Activated T-cell treated with anti-CD3 and anti-CD28 coated beads for 24 hours (primary cell): ENCODE results near the gene CIB2.

Experiments
- DNase-seq: peaks from one replicate; pipeline ENCODE4 v3.0.0-alpha.2; 2020; ENCODE audit warnings: low read depth

The CIB2 gene

DNA sequence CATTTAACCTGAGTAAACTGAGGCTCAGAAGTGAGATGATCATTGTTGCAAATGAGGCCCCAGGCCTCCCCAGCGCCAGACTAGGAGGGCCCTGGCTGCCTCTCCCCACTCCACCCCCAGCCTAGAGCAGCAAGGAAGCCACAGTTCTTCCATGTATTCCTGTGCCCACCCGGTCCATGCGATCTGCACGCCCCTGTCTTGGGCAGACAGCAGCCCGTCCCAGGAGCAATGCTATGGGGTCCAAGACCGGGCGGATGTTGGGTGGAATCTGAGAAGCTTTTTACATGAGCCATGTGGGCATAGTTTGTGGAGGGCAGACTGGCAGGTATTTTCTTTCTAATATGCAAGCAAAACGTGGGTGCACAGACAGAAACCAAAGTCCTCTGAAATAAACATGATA, 23.8 kb downstream of the CIB2 start:
- DNase-seq, result no peak

DNA sequence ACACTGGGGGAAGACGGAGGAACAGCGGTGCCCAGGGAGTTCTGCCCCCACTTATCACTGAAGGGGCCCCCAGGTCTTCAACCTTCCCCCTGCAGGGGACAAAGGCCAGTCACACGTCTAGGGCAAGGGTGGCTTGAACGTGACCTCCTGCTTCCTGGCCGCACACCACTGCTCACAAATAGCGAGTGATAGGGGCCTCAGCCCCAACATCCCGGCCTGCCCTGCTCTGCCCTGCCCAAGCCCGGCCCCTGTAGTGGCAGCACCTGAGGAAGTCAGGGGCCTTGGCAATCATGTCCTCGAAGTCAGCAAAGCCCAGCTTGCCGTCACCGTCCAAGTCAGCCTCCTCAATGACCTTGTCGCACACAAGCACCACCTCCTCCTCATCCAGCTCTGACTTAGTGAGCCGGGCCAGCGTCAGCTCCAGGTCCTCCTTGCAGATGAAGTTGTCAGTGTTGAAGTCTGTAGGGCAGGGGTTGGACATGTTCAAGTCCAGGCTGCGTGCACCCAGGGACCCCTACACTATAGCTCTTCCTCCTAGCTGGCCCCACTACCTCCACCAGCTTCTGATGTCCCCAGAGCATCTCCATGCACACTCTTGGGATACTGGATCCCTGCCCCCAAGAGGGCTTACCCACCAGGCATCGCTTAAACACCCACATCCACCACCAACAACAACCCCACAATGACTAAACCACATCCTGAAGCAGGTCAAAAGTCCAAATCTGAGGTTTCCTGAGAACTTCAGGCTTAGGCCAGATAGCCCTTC, 25.6 kb downstream of the CIB2 start:
- DNase-seq, result no peak

DNA sequence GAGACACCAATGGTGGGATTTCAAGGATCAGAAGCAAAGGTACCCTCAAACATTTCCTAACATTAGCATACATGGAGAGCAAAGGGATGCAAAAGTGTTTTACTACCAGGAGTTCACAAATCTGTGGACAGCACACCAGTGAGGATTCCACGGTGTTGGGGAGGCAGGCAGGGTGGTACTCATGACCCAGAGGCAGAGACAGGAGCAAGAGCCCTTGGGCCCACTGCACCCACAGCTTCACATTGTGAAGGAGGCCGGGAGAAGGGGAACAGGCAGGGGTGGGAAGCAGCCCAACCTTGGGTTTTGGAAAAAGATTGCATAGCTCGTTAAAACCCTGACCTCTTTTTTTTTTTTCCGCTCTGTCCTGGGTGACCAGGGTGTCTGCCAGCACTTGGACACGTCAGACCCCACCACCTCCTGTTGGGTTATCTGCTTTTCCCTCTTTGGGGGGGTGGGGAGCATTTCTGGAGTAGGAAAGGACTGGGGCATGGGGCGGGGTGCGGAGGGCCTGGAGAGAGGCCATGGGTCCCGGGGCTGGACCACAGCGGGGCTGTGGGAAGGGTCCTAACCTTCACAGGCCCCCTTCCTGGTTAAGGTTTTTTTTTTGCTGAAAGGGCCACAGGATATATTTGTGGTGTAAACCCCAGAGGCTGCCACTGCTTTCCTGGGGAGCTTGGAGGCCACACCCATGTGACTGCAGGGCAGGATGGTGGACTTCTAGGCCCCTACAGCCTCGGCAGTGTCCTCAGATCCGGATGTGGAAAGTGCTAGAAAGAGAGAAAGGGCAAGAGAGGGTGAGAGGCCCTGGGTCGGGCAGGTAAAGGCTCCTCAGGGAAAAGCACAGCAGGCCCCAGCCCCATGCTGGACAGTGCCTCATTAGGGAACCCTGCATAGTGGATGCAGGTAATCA, 26.4 kb downstream of the CIB2 start:
- no peak for DNase-seq

DNA sequence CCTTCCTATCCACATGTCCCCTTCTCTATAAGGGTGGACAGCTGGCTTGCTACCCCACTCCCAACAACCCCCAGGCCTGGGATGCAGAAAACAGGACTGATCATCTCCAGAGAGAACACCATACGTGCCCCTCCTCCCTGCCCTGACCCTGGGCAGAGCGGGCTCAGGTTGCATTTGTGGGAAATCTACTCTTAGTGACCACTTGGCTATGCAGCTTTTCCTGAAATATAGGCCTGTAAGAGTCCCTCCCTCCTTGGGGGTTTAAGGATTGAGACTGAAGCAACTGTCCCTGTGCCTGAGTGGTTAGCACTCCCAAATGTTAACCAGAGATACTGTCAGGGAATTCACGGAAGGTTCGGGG, 27.1 kb downstream of the CIB2 start:
- no peak for DNase-seq

DNA sequence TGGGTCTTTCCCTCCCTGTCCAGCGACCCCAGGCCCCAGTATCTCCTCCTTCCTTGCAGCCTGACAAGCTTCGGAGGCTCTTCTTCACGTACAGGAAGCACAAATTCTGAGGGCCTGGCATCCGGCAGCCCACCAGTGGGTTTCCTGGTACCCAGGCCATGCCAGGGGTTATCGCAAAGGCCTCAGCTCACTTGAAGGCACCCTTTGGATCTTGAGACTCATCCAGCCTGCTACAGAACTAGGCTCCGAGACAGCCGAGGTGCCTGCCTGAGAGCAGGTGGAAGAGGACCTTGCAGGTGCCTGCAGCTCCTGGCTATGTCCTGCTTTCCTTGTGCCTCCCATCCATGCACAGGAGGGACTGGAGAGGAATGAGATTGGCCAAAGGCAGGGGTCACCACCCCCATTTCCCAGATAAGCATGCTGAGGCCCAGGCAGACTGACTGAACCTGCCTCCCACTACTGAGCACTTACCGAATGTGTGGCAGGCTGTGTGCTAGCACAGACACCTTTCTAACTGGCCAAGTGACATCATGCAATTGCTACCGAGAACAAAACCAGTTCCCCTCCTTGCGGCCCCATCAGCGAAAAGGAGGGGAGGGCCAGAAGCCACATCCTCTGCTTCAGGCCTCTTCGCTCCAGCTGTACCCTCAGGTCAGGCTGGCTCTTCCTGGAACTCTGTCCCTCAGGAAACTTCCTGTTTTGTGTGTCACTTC, 27.7 kb downstream of the CIB2 start:
- peak; percentile 46 for DNase-seq

DNA sequence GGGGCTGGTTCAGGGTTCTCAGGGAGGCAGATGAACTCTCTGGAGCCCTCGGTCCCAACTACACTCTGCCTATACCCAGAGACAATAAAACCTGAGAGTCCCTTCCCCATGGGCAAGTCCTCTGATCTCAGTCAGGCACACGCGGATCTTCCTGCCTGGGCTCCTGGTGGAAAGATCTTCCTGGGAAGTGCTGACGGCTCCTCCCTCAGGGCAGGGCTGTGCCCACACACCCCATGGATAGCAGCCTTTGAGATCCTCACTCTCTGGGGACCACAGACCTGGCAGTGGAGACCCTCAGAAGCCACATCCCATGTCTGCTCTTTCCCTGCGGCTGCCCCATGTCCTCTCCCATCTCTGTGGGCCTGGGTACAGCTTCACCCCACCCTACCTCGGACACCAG, 28.5 kb downstream of the CIB2 start:
- no peak for DNase-seq

DNA sequence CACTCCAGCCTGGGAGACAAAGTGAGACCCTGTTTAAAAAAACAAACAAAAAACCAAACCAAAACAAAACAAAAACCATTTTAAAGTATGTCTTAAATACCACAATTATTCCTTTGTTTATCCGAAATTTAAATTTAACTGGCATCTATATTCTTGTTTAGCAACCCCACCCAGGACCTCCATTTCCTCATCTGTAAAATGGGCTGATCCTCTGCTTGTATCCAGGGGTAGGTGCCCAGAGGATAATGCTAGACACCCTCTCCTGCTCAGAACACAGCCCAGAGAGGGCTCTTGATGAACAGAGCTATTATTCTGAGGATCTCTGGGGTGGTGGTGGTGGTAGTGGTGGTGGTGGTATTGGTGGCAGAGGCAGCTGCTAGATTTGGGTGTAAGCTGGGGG, 29.0 kb downstream of the CIB2 start:
- no peak for DNase-seq

DNA sequence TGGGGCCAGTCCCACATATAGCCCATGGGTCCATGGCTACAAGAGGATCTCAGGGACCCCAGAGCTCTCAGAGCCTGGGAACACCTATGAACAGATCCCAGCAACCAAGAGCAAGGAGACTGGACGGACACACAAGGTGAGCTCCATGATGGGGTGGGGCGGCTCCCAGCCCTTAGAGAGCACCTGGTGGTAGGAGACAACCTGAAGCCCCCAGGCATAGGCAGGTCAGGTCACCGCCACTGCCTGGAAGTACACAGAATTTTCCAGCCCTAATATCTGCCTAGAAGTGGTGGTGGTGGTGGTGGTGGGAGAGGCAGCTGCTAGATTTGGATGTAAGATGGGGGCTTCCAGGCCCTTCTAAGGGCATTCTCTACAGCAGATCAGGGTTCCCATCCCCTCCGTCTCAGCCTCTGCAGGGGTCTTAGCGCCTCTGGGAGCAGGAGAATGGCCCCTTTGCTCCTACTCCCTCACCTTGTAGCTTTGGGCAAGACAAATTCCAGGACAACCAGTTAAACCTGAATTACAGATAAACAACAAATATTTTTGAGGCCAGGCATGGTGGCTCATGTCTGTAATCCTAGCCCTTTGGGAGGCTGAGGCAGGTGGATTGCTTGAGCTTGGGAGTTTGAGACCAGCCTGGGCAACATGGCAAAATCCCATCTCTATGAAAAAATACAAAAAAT, 29.7 kb downstream of the CIB2 start:
- DNase-seq, result no peak

DNA sequence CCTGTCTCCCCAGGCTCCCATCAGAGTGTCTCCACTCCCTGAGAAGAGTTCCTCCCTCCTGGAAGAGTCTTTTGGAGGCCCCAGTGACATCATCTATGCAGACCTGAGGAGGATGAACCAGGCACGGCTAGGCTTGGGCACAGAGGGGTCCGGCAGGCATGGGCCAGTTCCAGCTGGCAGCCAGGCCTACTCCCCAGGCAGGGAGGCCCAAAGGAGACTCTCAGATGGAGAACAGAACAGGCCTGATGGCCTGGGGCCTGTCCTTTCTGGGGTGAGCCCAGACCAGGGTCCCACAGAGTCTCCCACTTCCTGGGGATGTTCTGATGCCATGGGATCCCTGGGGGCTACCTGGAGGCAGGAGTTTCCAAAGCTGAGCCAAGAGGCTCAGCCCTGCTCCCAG, 30.4 kb downstream of the CIB2 start:
- DNase-seq, result no peak

DNA sequence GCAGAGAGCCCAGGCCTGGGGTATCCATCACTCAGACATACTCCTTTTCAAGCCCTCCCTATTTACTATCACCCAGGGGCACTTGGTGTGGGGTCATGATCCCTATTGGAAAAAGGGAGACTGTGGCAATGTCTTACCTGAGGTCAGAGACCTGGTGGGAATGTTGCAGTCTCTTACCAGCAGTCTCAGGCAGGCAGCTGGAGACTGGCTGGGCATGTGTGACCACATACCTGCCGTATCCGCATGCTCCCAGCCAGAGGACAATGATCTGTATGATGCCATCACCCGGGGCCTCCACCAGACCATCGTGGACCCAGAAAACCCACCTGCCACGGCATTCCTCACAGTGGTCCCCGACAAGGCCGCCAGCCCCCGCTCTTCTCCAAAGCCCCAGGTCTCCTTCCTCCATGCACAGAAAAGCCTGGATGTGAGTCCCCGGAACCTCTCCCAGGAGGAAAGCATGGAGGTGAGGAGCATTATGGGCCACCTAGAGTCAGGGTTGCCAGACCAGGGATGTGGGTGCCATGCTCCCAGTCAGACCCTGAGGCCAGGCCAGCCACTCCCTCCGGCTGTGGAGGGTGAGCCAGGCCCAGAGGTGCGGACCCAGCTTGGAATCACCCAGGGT, 33.0 kb downstream of the CIB2 start:
- no peak for DNase-seq

DNA sequence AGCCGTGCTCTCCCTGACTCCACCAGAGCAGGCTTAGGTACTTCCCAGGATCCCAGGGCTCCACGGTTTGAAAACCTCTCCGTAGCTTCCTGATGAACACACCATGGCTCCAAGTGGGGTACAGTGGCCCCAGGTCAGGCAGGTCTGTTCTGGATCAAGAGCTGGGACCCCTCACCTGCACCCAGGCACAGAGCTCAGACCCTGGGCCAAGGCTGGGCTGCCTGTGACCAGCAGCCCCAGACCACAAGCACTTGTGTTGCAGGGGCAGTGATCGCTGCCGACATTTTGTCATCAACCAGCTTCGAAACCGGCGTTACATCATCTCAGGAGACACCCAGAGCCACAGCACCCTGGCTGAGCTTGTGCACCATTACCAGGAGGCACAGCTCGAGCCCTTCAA, 33.6 kb downstream of the CIB2 start:
- no peak for DNase-seq

DNA sequence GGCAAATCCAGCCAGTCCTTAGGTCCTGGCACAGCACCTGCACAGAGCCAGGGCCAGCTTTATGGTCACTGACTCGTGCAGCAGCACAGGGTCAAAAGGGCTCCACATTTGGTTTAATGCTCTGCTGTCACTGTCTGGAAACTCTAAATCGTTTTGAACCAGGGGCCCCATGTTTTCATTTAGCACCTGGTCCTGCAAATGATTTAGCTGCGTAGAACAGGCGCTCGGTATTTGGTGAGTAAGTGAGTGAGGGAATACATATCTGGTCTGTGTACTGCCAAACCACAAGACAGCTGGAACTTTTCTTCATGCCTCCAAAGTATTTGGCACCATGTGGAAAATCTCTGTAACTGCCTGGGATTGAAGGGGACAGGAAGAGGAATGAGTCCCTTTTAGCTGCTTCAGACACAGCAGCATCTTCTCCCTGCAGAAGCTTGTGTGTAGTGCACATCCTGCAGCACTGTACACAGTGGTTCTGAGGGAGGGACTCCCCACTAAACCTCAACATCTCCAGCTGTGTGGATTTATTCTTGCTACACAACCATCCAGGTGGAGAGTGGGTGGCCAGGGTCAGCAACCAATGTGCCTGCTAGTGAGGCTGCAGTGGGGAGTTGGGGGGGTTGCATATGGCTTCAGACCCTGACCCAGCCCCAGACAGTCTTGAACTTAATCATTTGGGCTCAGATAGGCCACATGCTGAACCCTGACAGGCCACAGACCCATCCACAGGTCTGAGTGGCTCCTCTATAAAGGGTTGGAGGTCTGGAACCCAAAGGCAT, 37.8 kb downstream of the CIB2 start:
- DNase-seq, result no peak

DNA sequence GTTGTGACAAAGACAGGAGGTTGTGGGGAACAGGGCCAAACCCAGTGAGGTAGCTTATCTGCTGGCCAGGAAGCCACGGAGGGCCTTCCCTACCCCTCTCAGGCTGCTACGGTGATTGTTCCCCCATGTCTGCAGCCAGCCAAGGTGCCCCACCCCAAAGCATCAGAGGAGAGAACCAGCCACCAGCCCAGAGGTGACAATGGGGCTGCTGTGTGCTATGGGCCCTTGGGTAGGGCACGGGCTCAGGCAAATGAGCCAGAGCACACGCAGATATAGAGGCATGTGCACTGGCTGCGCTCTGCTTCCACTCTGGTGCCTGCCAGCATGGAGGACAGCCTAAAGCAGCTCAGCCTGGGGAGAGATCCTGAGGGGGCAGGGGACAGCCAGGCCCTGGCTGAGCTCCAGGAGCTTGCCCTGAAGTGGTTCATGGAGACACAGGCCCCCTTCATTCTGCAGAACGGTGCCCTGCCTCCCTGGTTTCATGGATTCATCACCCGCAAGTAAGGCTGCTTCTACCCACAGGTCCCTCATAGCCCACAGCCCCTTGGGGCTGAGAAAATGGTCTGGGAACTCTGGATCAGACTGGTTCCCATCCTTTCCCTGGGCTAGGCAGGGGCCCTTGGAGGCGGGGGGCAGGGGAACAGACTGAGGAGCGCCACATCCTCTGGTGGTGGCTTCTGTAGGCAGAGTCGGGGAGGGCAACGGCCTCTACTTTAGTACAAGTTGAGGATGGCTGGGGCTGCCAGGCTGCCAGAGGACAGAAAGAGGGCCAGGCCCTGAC, 38.8 kb downstream of the CIB2 start, which contains the start of gene SH2D7:
Gene SH2D7 (plus strand): TSS at position 301 of the 781 bp plus-strand sequence. CDS start 24 bp downstream, at position 325.
- no peak for DNase-seq

DNA sequence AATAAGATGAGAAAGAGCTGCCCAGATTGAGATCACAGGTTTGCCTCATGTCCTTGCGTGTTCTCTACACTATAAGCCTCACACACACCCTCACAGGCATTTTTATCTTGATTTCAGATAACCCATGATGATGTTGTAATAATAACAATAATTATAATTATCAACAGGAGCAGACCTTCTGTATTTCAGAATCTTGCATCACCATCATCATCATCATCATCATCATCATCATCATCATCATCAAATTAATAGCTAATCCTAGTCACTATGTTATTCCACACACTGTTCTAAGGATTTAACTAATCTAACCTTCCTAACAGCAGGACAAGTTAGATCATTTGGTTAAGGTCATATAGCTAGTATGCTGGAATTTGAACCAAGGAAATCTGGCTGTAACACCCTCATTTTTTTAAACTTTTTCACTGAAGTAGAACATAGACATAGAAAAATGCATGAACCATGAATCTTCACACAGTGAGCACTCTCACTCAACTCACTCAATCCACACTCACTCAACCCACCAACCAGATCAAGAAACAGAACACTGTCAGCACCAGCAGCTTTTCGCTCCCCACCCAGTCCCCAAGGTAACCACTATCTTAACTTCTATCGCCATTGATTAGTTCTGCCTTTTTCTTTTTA, 40.7 kb downstream of the CIB2 start:
- no peak for DNase-seq

DNA sequence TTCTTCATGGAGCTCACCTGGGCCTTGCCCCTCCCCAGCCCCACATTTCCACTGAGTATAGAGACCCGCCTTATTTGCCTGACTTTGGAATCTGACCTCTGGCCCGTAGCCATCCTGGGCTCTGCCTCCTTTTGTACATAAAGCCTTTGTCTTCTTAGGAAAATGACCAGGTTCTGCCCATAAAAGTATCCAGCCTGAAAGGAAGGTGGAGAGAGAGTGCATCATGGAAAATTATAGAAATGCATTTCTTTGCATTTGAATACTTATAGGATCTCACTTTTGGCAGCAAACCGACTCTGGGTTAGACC, 42.5 kb downstream of the CIB2 start:
- no peak for DNase-seq

DNA sequence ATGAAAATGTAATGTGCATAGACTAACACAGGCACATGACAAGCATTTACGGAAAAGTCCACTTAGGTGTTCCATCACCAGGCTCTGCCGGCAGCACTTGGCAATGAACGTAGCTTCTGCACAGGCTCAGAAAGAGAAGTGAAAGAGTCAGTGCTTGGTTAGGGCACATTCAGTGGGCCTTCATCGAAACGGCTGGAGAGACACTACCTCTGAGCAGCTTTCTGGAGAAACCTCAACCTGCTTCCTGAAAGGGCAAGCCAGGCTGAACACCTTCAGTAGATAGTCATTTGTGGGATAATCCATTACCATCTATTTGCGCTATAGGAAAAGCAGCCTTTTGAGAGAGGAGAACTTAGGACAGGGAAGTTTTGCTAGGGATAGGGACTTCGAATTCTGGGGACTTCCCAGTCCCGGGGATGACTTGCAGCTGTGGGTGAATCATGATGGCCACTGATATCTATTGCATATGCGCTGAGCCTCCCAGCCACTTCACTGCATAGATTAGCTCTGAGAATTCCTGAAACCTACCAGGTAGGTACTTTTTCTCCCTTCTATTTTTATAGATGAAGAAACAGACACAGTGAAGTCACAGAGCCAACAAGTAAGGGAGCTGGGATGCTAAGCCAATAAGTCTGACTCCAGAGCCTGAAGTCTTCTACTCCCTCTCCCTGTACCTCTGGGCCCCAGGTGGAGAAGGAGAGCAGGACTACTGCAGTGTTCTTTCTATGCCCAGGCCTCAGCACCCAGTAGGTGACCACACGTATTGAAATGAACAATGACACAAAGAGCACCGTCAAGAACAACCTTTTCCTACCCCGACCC, 43.1 kb downstream of the CIB2 start:
- no peak for DNase-seq

DNA sequence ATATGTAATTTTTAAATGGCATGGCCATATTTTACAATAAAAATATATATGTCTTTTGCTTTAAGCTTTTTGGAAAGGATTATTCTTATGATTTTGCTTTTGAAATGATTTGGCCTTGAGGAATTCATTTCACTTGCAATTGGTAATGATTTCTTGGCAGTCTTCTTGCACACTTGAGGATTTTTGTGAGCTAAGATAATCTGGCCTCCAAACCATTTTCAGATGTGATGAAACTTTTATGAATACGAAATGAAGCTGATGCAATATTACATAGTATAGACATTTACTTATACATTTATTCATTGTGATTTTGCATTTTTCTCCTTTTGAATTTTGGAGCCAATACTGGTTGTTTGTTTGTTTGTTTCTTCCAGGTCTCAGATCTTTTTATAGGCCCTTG, 45.3 kb downstream of the CIB2 start:
- no peak for DNase-seq

DNA sequence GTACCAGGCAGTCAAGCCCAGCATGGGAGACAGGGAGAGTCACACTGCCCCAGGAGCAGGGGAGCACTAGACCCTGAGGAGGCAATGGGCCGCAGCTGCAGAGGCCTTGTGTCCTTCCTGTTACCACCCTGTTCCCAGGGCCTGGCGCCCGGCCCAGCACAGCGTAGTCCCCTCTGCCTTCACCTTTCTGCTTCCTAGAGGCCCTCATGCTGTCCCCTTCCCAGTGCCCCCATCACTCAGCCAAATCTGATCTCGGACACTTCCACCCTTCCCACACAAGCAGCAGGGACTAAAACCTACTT, 46.8 kb downstream of the CIB2 start:
- no peak for DNase-seq
